Measurements from ENCODE around the gene FOXA3.
A peak's percentile ranks its signal among the peaks of the same experiment; 100 is the strongest.

The FOXA3 gene

DNA sequence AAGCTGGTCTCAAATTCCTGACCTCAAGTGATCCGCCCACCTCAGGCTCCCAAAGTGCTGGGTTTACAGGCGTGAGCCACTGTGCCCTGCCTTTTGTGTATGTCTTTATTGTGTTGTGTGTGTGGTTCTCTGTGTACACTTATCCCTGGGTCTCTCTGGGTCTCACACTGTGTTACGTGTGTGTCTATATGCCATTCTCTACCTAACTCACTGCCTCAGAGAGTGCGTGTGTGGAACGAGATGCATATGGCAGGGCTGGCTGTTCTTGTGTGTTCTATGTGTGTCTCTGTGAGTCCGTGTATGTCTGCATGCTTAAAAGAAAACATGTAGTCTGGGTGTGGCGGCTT lies 10.5 kb downstream of the FOXA3 start:
- no peak for DNase-seq (ENCODE audit: low read depth)

DNA sequence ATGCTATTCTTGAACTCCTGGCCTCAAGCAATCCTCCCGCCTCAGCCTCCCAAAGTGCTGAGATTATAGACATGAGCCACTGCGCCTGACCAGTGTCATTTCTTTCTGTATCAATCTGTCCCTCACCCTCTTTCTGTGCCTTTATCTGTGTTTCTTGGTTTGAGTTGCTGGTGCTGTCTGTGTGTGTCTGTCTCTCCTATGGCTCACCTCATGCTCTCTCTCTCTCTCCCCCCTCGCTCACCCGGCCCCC lies 12.0 kb downstream of the FOXA3 start:
- DNase-seq (ENCODE audit: low read depth), result no peak

DNA sequence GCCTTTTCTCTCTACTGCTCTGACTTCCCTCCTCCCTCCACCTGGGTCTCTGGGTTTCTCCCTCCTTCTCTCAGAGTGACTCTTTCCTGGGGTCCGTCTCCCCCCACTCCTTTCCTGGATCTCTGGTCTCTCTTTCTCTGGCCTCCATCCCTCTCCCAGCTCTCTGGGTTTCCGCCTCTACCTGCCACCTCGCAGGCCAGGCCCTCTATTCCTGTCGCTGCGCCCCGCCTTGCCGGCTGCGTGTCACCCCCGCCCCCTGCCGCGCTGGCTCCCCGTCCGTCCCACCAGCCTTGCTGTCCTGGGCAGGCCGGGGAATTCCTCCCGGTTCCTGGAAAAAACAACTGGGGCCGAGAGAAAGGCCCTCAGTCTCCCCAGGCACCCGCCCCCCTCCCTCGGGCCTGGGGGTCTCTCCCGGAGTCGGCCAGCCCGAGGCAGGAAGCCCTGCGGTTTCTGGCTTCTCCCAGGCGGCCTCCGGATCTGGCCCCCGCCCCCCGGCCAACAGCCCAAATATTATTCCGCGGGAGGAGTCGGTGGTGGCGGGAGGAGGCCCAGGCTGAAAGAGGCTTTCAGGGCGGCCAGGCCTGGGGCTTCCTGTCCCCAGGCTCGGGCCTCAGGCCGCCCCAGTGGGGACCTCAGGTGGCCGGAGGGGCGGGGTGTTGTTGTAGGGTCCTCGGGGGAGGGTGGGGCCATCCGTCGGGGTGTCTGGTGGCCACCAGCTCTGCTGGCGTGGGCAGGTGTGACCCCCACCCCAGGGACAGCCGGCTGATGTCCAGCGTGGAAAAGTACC lies 12.5 kb downstream of the FOXA3 start:
- DNase-seq (ENCODE audit: low read depth), result peak; percentile 41

DNA sequence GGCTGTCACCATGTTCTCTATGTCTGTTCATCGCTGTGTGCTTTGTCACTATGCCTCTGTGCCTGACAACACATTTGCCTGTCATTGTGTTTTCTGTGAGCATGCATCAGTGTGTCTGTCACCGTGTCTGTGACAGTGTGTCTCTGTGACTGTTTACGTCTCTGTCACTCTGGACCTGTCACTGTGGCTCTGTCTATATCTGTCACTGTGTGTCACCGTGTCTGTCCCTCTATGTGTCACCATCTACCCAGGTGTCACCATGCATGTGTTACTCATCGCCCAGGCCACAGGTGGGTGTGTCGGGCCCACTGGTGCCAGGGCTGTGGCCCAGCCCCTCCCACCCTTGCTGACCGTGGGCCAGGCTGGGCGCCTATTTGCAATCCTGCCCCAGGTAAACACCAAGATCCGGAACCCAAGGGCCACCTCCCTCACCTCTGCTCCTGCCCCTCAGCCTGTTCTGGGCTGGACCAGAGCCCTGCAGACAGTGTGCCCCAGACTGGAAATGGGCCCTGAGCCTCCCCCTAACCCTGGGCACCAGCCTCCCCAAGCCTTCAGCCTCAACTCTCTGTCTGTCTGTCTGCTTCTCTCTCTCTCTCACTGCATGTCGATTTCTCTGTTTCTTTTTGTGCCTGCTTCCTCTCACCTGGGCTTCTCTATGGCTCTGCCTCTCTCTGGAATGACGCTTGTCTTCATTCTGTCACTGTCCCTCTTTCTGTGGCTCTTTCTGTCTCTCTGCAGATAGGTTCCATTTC lies 14.1 kb downstream of the FOXA3 start:
- no peak for DNase-seq (ENCODE audit: low read depth)

DNA sequence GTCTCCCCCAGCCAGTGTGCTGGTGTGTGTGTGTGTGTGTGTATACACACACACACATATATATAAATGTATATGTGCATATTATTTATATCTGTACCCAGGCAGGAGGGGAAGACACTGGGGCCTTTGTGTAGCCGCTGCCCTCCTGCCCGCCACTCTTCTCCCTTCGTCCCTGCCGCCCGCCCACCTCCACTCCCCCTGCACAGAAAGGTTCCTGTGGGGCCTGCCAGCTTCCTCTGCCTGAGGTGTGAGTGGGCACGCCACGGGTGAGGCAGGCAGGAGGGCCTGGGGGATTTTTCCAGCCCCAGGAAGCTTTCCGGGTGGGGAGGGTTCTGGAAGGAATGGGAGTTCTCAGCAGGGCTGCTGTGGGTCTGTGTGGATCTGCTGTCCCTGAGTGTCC lies 14.9 kb downstream of the FOXA3 start:
- no peak for DNase-seq (ENCODE audit: low read depth)

DNA sequence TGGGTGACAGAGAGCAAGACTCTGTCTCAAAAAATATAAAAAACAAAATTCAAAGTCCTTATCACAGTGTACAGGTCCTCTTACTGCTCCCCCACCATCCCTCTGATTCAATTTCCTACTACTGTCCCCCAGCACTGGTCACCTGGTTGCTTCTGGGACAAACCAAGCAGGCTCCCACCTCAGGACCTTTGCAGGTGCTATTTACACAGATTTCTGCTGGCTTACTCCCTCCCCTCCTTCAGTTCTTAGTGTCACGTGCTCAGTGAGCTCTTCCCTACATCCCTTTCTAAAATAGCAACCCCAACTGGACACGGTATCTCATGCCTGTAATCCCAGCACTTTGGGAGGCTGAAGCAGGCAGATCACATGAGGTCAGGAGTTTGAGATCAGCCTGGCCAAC lies 15.8 kb downstream of the FOXA3 start:
- no peak for DNase-seq (ENCODE audit: low read depth)

DNA sequence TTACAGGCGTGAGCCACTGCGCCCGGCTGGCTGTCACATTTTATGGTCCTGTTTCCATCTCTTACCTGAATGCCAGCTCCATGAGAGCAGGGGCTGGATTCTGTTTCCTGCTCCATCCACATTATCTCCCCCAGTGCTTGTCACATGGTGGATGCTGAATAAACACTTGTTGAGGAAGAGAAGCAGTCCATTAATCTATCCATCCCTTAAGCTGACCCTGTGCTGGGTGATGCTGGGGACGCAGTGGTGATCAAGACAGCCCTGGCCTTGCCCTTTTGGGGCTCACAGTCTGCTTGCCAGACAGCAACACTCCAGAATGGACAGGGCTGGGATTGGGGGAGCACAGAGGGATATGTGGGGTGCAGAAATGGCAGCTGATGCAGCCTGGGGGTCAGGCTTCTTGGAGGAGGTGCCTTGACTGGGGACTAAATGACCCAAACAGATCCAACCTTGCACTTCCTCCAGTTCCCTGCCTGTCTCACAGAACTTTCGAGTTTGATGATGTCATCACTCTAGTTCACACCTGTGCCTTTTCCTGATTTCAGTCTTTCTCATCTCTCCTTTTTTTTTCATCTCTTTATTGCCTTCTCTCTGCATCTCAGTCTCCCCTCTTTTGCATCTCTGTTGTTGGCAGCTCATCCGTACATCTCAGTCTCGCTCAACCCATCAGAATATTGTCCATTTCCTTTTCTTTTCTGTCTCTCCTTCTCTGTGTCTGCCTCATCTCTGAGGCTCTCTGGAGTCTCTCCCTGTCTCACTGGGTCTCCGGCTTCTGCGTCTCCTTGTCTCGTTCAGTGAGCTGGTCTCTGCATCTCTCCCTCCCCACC lies 17.2 kb downstream of the FOXA3 start:
- DNase-seq (ENCODE audit: low read depth), result no peak

DNA sequence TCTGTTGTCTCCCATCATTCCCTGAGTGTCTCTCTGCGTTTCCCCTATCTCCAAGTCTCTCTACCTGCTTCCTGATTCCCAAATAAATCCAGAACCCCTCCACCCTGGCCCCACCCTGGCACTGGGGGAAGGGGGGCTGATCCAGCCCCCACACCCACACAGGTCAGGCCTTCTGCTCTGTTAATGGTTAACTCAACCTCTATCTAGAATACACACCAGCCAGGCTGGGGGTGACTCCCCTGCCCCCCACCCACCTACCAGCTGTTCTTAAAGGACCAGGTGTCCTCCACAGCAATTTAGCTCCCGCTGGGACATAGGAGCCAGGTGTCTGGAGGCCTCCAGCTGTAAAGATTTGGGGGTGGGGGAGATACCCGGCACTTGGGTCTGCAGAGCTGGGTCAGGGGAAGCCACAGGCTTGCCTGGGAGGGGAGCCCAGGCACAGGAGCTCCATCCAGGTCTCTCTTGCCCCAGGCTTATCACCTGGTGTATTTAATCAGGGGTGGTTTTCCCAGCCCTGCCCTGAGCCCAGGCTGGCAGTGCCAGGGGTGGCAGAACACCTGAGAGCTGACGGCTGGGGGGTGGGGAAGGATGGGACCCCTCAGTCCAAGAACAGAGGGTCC lies 17.9 kb downstream of the FOXA3 start:
- no peak for DNase-seq (ENCODE audit: low read depth)

DNA sequence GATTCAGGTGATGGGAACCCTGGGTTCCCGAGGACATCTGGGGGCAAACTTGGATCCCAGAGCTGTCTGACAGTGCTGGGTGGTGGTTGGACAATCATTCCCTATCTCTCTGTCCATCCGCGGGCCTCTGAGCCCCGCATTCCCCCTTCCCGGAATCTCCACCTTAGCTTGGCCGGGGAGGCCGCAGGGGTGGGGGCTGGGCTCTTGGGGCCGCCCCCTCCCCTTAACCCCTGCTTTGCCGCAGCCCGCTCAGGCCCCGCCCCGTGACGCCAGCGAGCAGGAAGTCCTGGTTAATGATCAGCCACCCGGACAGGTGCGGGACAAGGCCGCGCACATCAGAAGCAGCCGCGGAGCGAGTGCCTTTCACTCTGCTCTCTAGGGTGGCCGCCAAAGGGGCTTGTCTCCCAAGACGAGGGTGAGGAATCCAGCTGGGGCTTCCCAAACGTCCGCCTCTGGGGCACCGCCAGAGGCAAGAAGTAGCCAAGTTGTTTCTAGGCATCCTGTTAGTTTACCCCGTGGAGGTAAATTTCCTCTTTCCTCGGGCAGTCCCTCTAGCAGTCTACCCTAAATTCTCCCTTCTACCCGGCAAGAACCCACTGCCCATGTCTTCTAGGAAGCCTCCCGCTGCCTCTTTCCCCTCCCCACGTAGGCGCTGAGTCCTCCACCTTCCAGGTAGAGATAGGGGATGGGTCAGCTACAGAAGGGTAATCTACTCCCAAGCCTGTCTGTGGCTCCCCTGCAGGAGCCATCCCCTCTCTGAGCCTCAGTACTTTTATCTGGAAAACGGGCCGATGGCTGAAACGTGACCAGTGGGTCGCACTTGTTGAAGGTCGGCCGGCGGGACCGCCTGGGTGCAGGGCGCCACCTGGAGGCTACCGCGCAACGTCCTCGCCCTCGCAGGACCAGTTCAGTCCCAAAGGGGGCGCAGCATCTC lies 18.8 kb downstream of the FOXA3 start:
- peak; percentile 74 for DNase-seq (ENCODE audit: low read depth)

DNA sequence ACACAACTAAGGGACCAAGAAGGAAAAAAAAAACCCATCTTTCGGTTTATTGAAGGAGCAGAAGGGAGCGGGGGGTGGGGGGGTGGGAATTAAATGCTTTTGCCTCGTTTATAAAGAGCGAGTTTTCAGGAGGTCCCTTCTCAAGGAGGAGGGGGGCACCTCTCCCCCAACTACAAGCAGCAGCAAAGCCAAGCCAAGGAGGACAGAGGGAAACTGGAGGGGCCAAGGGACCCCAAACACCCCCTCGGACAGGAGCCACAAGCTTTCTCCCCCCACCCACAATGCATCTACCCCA lies 19.4 kb downstream of the FOXA3 start:
- DNase-seq (ENCODE audit: low read depth), result no peak

DNA sequence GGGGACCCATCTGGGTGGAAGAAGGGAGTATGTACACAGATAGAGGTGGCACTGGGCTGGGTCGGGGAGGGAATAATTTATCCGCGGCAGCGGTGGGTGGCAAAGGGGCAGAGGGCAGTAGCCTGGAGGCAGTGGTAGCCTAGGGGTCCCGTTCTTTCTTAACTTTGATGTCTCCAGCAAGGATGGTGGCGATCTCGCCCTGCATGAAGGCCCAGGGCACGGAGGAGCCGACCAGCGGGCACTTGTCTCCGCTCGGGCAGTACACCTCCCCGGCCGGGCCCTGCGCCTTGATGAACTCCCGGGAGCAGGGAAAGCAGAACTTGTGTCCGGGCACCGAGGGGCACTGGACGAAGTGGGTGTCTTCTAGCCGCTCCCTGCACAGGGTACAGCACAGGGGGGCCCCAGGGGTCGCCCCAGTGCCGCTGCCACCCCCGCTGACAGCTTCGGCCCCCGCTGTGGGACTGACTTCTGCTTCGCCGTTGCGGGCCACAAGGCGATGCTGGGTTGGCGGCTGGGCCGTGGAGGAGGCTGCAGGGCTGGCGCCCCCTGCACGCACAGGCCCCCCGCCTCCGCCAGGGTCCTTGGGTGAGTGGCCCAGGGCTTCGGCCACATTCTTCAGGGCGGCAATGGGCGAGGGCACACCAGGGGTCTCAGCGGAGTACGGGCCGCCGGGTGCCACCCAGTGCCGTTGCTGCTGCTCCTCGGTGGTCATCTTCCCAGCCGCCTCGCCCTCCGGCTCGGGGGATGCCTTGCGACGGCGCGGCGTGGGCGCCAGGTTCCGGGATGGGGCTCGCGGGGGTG lies 20.0 kb downstream of the FOXA3 start:
- DNase-seq (ENCODE audit: low read depth), result no peak

DNA sequence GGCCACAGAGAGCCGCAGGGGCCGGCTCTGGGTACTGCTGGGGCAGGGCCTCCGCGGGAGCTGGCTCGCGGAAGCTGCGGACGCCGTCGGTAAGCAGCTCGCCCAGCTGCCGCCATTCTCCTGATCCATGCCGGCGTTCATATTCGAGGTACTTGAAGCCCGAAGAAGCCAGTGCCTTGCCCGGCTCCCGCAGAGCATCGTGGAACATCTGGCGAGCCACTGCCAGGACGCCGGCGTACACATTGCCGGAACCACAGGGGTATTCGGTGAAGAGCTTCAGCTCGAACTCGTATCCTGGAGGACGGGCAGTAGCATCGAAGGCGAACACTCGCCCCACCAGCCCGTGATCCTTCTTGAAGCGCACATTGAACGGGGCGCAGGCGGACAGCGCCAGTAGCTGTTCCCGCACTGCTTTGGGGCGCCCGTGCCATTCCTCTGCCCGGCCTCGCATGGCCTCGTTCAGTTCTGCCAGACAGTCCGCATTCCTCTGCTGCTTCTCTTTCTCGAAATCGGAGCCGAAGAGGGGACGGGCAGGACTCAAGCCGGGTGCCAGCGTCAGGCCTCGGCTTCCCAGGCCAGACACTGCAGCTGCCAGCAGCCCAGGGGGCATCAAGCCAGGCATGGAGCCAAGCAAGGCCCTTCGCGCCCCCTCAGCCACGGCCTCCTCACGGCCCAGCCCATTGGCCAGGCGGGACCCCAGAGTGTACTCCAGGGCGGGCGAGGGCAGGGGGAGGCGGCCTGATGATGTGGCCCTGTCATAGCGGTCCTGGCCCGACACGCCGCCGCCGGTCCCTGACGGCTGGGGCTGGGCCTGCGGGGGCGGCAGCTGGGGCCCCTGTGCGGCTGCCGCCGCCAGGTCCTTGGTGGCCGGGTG lies 20.8 kb downstream of the FOXA3 start:
- DNase-seq (ENCODE audit: low read depth), result no peak

DNA sequence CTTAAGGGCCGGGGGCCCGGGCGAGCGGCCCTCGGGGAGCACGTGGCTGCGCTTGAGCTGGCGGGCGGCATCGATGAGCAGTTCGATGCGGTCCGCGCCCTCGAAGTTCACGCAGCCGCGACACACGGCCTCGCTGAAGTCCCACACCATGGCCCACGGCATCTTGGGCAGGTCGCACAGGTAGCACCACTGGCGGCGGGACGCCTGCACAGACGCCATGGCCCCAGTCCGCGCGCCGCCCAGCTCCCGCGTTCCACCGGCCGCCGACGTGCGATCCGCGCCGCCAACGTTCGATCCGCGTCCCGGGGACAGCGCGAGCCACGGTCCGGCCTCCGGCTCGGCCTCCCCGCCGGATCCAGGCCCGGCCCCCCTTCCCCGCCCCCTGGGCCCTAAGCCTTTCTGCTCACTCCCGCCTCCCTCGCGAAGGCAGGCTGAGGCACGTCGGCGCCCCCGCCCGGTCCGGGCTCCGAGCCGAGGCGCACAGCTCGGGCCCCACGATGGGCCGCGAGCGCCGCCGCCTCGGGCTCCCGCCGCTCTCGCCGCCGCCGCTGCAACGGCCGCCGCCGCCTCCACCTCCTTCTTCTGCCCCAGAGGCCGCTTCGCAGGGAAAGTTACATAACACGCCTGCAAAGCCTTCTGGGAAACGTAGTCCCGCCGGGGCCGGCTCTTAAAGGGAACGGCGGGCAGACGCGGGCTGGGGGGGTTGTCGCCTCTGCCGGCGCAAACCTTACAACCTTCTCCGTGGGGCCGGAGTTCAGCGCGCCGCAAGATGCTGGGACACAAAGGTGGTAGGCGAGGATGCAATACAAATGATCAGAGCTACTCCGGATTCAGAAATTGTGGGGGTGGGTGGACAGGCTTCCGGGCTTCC lies 21.7 kb downstream of the FOXA3 start, which contains the start of gene IRF2BP1:
Gene IRF2BP1 (minus strand): TSS at position 586 of the 871 bp plus-strand sequence. CDS start 367 bp downstream, at position 219.
- peak; percentile 93 for DNase-seq (ENCODE audit: low read depth)

DNA sequence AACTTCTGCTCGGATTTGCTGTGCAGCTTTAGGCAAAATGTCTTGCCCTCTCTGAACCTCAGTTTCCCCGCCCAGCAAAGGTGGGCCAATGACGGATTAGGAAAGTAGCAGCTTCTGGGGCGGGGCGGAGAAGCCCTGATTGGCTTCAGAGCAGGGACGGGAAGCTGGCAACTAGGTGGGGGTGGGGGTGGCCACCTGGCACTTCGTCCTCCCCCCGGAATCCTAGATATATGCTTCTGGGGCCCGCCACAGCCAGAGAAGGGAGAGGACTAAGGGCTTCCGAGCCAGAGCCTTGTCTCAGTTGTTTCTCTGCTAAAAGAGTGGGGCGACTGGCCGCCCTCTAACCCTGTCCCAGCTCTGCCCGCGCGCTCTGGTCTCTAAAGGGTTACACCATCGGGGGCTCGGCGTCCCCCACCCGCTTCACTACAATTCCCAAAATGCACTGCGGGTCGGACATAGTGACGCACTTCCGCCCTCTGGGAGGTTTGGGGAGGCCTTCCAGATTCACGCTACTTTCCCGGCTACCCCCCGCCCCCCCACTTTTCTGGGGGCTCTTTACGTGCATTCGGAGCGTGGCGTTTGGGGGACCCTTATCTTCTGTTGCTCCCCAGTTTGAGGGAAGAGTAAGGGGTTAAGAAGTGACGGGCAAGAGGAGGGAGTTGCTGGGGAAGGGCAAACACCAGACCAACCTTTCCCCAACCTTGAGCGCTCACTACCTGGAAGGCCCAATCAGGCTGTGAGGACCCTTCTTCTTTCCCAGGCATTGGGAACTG lies 22.5 kb downstream of the FOXA3 start:
- DNase-seq (ENCODE audit: low read depth), result peak; percentile 93

DNA sequence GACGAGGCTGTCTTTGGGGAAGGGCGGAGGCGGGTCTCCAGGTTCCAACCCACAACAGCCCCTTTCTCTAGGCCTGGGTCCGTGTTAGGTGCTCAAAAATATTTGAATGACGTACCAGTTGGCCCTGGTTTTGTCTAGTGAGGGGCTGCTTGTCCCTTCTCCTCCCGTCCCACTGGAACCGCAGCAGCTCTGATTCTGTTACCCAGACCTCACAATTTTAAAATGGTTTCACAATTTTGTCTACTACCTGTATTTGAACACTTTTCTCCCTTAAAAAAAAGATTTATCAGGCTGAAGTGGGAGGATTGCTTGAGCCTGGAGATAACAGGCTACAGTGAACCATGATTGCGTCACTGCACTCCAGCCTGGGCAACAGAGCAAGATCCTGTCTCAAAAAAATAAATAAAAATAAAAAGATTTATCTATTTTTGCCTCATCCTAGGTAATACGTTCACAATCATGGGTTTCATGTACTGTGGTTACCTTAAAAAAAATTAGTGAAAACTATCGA lies 23.1 kb downstream of the FOXA3 start:
- DNase-seq (ENCODE audit: low read depth), result no peak

DNA sequence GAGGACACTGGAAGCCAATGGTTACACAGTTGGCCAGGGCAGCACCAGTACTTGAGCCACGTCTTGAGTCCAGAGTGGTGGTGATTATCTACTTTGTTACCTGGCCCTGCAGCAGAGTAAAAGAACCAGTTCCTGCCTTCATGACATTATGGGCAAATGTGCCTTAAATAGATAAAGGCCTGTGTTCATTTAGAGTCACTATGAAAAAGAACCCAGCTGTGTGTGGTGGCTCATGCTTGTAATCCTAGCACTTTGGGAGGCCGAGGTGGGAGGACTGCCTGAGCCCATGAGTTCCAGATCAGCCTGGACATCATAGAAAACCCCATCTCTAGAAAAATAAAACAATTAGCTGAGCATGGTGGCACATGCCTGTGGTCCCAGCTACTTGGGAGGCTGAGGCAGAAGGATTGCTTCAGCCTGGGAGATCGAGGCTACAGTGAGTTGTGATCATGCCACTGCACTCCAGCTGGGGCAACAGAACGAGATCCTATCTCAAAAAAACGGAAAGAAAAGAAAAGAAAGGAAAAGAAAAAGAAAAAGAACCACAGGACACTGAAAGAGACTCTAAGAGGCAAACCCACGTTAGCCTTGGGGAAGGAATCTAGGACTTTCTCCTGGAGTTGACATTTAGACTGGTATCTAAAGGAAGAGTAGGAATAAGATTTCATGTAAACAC lies 25.2 kb downstream of the FOXA3 start:
- DNase-seq (ENCODE audit: low read depth), result no peak

DNA sequence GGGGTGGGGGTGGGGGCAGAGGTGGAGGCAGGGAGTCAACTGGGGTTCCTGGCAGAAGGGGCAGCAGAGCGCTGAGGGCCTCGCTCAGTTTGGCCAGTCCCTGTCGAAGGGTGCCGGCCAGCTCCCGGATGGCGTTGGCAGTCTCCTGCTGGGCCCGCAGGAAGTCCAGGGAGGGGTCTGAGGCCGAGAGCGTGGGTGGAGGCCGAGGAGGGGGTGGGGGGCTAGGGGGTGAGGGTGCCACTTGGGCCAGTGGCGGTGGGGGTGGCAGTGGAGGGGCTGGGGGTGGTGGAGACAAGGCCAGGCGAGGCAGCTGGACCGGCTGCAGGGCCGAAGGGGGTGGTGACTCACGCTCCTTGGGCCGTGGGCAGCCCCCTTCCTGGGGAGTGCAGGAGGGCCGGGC lies 26.8 kb downstream of the FOXA3 start:
- no peak for DNase-seq (ENCODE audit: low read depth)
